Muscle layer of duodenum (tissue), 2 donors: ENCODE data around the gene HSPA6.
"Not testable (repeated sequence)": the region's sequence is repeated elsewhere in the genome, so short reads cannot be mapped to it uniquely, and the experiment has no call there.

Source experiments
- H3K27ac ChIP-seq: one replicate; pipeline ENCODE4 v1.7.0; 2013; ENCODE audit warnings: mild to moderate bottlenecking, low read length
- H3K27me3 ChIP-seq: one replicate; pipeline ENCODE4 v1.7.0; 2013; ENCODE audit warnings: low read depth, mild to moderate bottlenecking, control low read depth, low read length
- H3K36me3 ChIP-seq, 2 donors: one replicate each; pipeline ENCODE4 v1.7.0; 2013; ENCODE audit warnings: low read length in 2 of 2, control low read depth in 1 of 2, mild to moderate bottlenecking in 1 of 2; ENCODE audit not compliant: insufficient read depth in 2 of 2, control insufficient read depth in 1 of 2
- H3K4me1 ChIP-seq, 2 donors: one replicate each; pipeline ENCODE4 v1.7.0; 2013; ENCODE audit warnings: low read length in 2 of 2, mild to moderate bottlenecking in 2 of 2, control low read depth in 1 of 2, moderate library complexity in 1 of 2; ENCODE audit not compliant: insufficient read depth in 2 of 2, control insufficient read depth in 1 of 2
- H3K4me3 ChIP-seq, 2 donors: one replicate each; pipeline ENCODE4 v1.7.0; 2013; ENCODE audit warnings: low read length in 2 of 2, low read depth in 1 of 2, mild to moderate bottlenecking in 1 of 2
- H3K9me3 ChIP-seq, 2 donors: one replicate each; pipeline ENCODE4 v1.7.0; 2013; ENCODE audit warnings: low read length in 2 of 2, control low read depth in 1 of 2, mild to moderate bottlenecking in 1 of 2; ENCODE audit not compliant: control insufficient read depth in 1 of 2
- donor health status: healthy.

Gene HSPA6

DNA sequence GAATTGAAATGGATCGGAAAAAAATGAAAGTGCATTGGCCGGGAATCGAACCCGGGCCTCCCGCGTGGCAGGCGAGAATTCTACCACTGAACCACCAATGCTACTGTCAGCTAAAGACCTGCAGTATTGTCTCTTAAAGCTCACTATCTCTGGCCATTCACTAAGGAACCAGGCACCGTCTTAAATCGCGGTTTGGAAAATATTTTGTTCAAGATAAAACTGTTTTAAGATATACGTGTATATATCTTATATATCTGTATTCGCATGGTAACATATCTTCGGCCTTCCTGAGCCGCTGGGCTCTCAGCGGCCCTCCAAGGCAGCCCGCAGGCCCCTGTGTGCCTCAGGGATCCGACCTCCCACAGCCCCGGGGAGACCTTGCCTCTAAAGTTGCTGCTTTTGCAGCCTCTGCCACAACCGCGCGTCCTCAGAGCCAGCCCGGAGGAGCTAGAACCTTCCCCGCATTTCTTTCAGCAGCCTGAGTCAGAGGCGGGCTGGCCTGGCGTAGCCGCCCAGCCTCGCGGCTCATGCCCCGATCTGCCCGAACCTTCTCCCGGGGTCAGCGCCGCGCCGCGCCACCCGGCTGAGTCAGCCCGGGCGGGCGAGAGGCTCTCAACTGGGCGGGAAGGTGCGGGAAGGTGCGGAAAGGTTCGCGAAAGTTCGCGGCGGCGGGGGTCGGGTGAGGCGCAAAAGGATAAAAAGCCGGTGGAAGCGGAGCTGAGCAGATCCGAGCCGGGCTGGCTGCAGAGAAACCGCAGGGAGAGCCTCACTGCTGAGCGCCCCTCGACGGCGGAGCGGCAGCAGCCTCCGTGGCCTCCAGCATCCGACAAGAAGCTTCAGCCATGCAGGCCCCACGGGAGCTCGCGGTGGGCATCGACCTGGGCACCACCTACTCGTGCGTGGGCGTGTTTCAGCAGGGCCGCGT, at the start of gene HSPA6:
Gene HSPA6, plus strand, starts transcription at position 724 of the 925 bp plus-strand sequence. Its CDS starts 119 bp downstream, at position 843.
- not testable (repeated sequence) for H3K27me3 ChIP-seq, H3K9me3 ChIP-seq, H3K4me1 ChIP-seq, H3K36me3 ChIP-seq
- peak within 1 kb of the TSS; percentile 60 for H3K27ac ChIP-seq
- H3K4me3 ChIP-seq, result peak within 1 kb of the TSS; percentile 66 to 75

- H3K27ac ChIP-seq, H3K4me3 ChIP-seq, H3K27me3 ChIP-seq, H3K4me1 ChIP-seq, H3K36me3 ChIP-seq: not testable (repeated sequence)
- H3K9me3 ChIP-seq, result peaks cover 0 to 11% of the 10 kb centered on the region in 2 donors
Observed at GRCh38 chr1:161477711-161478110, 46.6 kb upstream of the HSPA6 start.

DNA sequence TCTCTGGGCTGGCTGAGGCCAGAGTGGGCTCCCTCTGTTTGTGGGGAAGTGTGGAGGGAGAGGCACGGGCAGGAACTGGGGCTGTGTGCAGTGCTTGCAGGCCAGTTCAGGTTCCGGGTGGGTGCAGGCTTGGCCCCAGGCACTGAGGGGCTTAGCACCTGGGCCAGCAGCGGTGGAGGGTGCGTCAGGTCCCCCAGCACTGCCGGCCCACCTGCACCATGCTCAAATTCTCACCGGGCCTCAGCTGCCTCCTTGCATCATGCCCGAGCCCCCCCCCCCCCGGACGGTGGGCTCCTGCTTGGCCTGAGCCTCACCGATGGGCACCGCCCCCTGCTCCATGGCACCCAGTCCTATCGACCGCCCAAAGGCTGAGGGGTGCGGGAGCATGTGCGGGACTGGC, 45.4 kb upstream of the HSPA6 start:
- H3K27me3 ChIP-seq, result no peaks in the 10 kb centered on the region

GRCh38 chr1:161480381-161481035, 43.8 kb upstream of the HSPA6 start:
- H3K27me3 ChIP-seq, result no peaks in the 10 kb centered on the region
- no peaks in the 10 kb centered on the region for H3K4me1 ChIP-seq
- no peak overlapping the region for H3K27ac ChIP-seq
- H3K4me3 ChIP-seq, result no peak overlapping the region
- no peaks in the 10 kb centered on the region for H3K9me3 ChIP-seq
- no peaks in the 10 kb centered on the region for H3K36me3 ChIP-seq

More for the DNA sequence above, 45.4 kb upstream of the HSPA6 start:
- Histone ChIP-seq H3K9me3 (no peaks in the 10 kb centered on the region), H3K27ac (no peak overlapping the region), H3K4me1 (no peaks in the 10 kb centered on the region), H3K4me3 (no peak overlapping the region), H3K36me3 (no peaks in the 10 kb centered on the region)

- H3K27ac ChIP-seq, result no peak overlapping the region
- no peaks in the 10 kb centered on the region for H3K36me3 ChIP-seq
- H3K9me3 ChIP-seq, result no peaks in the 10 kb centered on the region
- H3K27me3 ChIP-seq, result no peaks in the 10 kb centered on the region
- no peak overlapping the region for H3K4me3 ChIP-seq
- H3K4me1 ChIP-seq, result no peaks in the 10 kb centered on the region
Observed at GRCh38 chr1:161481624-161482392, 42.5 kb upstream of the HSPA6 start.

DNA sequence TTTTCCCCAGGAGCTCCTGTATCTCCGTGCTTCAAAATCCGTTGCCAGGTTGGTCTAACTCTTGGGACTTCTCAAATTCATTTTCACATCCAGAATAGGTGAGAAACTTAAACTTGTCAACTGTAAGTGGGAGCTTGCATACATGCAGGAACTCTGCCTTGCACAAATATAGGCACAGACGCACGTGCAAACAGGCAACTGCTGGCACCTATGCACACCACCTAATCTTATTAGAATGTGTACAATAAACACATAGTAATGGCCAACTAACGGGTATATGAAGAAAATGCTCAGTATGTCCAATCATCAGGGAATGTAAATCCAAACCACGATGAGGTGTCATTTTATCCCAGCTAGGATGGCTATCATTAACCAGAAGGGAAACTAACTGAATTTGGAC, 41.7 kb upstream of the HSPA6 start:
- Histone ChIP-seq H3K9me3 (no peaks in the 10 kb centered on the region), H3K36me3 (no peaks in the 10 kb centered on the region), H3K4me1 (no peaks in the 10 kb centered on the region), H3K4me3 (no peak overlapping the region), H3K27me3 (no peaks in the 10 kb centered on the region), H3K27ac (no peak overlapping the region)

DNA sequence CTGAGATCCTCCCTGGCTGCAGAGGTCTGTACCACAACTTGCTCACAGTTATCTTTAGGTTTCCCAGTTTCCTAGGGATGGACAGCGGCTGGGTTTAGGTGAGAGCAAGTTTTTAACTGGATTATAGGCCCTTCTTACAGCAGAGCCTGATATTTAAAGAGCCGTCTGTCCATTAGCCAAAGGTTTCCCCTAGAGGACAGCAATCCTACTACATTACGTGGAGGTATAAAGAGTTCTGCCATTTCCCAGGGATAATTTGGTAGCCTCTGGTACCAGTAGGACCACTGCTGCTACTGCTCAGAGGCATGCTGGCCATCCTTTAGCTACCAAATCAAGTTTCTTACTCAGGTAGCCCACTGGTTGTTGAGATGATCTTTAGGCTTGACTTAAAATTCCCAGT, 41.0 kb upstream of the HSPA6 start:
- Histone ChIP-seq H3K27me3 (no peaks in the 10 kb centered on the region), H3K9me3 (no peaks in the 10 kb centered on the region), H3K36me3 (no peaks in the 10 kb centered on the region)

GRCh38 chr1:161484613-161485012, 39.7 kb upstream of the HSPA6 start:
- Histone ChIP-seq H3K4me1 (no peaks in the 10 kb centered on the region), H3K36me3 (no peaks in the 10 kb centered on the region), H3K27me3 (no peaks in the 10 kb centered on the region), H3K9me3 (no peaks in the 10 kb centered on the region), H3K4me3 (no peak overlapping the region), H3K27ac (no peak overlapping the region)

More for the DNA sequence above, 41.0 kb upstream of the HSPA6 start:
- Histone ChIP-seq H3K4me1 (no peaks in the 10 kb centered on the region), H3K4me3 (no peak overlapping the region), H3K27ac (no peak overlapping the region)

GRCh38 chr1:161486806-161487741, 37.3 kb upstream of the HSPA6 start:
- Histone ChIP-seq H3K27ac (no peak overlapping the region), H3K9me3 (no peaks in the 10 kb centered on the region), H3K36me3 (no peaks in the 10 kb centered on the region), H3K4me1 (no peaks in the 10 kb centered on the region), H3K4me3 (peak overlapping the region in 1 of 2 donors; percentile 37), H3K27me3 (no peaks in the 10 kb centered on the region)

- H3K27me3 ChIP-seq, result no peaks in the 10 kb centered on the region
- no peaks in the 10 kb centered on the region for H3K36me3 ChIP-seq
- H3K4me1 ChIP-seq, result no peaks in the 10 kb centered on the region
- no peak overlapping the region for H3K4me3 ChIP-seq
- H3K27ac ChIP-seq, result no peak overlapping the region
- no peaks in the 10 kb centered on the region for H3K9me3 ChIP-seq
Observed at GRCh38 chr1:161491472-161491871, 32.9 kb upstream of the HSPA6 start.
